B cell (primary cell): ENCODE data around the gene IMPA2. TPM values are rescaled to one million over a fixed set of nuclear protein-coding genes. Genes with fewer than 3 reads are reported as not detected.
"Not testable (repeated sequence)": the region's sequence is repeated elsewhere in the genome, so short reads cannot be mapped to it uniquely, and the experiment has no call there.

Source experiments
- ATAC-seq: fragments of 200-7000 bp; cut with Tn5 transposase; one replicate; pipeline ENCODE4 v1.10.0; 2021; ENCODE audit warnings: low read depth, mild to moderate bottlenecking, moderate number of reproducible peaks, moderate library complexity
- CTCF ChIA-PET: fragments of 350-600 bp; sonication (Branson Sonifier 250); formaldehyde crosslinking; loops from one replicate; lab custom pipeline; 2021; ENCODE audit warnings: antibody characterized with exemption, inconsistent platforms; lab: Charles Lee
- POLR2A ChIA-PET: fragments of 350-600 bp; sonication (Branson Sonifier 250); formaldehyde crosslinking; loops from one replicate; lab custom pipeline; 2021; ENCODE audit warnings: antibody characterized with exemption; lab: Charles Lee
- DNase-seq: peaks from one replicate; pipeline ENCODE4 v3.0.0; 2013
- H2AFZ ChIP-seq: 2 replicates; pipeline ENCODE4 v1.6.1; 2012; ENCODE audit warnings: mild to moderate bottlenecking, low read depth, low read length; ENCODE audit not compliant: insufficient read depth, poor library complexity, severe bottlenecking
- H3K27ac ChIP-seq, 2 donors: 1 replicate in 1 of 2; 2 replicates in 1 of 2; pipeline ENCODE4 v1.5.1; 2012 to 2013; ENCODE audit warnings: low read length in 2 of 2, mild to moderate bottlenecking in 2 of 2, moderate library complexity in 1 of 2
- H3K27me3 ChIP-seq, 4 experiments: fragments of 200-600 bp in 1 of 4; sonication (generic) in 1 of 4; replicated peaks in 1 of 4; 1 replicate in 2 of 4; 2 replicates in 2 of 4; pipeline versions ENCODE4 v1.6.1 to v1.7.0; 2013 to 2016; ENCODE audit warnings: low read length in 3 of 4, mild to moderate bottlenecking in 2 of 4, mixed read lengths in 1 of 4, moderate library complexity in 1 of 4; ENCODE audit not compliant: insufficient read depth in 4 of 4, control insufficient read depth in 3 of 4; ENCODE audit errors: control extremely low read depth in 1 of 4
- H3K36me3 ChIP-seq, 2 experiments: replicated peaks in 1 of 2; 1 replicate in 1 of 2; 2 replicates in 1 of 2; pipeline versions ENCODE4 v1.6.1 to v1.7.1; 2013; ENCODE audit warnings: low read length in 1 of 2; ENCODE audit not compliant: insufficient read depth in 2 of 2, control insufficient read depth in 1 of 2; ENCODE audit errors: control extremely low read depth in 1 of 2, extremely low read depth in 1 of 2
- H3K4me1 ChIP-seq, 2 donors: fragments of 200-600 bp in 1 of 2; sonication (generic) in 1 of 2; 1 replicate in 1 of 2; 2 replicates in 1 of 2; pipeline versions ENCODE4 v1.5.1 to v1.6.1; 2013 to 2017; ENCODE audit warnings: low read length in 2 of 2; ENCODE audit not compliant: control insufficient read depth in 2 of 2, insufficient read depth in 2 of 2
- H3K4me2 ChIP-seq: replicated peaks from 2 replicates; pipeline ENCODE3; 2012; ENCODE audit warnings: mild to moderate bottlenecking, low read depth, low read length; ENCODE audit not compliant: poor library complexity, severe bottlenecking
- H3K4me3 ChIP-seq, 5 experiments: fragments of 200-600 bp in 1 of 5; sonication (generic) in 1 of 5; 1 replicate in 3 of 5; 2 replicates in 2 of 5; pipeline versions ENCODE4 v1.5.1 to v1.7.0; 2011 to 2016; ENCODE audit warnings: low read length in 4 of 5, mild to moderate bottlenecking in 4 of 5, low read depth in 2 of 5, control low read depth in 1 of 5, moderate library complexity in 1 of 5; ENCODE audit not compliant: insufficient read depth in 1 of 5; ENCODE audit errors: control extremely low read depth in 1 of 5, extremely low read depth in 1 of 5
- H3K79me2 ChIP-seq: fragments of 200-600 bp; sonication (generic); one replicate; pipeline ENCODE4 v1.6.0; 2016; ENCODE audit warnings: low read length; ENCODE audit not compliant: control insufficient read depth, insufficient read depth
- H3K9ac ChIP-seq: fragments of 200-600 bp; sonication (generic); 2 replicates; pipeline ENCODE4 v1.6.1; 2017; ENCODE audit warnings: mild to moderate bottlenecking, low read length, moderate library complexity
- H3K9me3 ChIP-seq, 3 donors: one replicate each; pipeline versions ENCODE4 v1.6.1 to v1.7.1; 2013; ENCODE audit warnings: low read length in 2 of 3; ENCODE audit not compliant: control insufficient read depth in 2 of 3, insufficient read depth in 1 of 3; ENCODE audit errors: control extremely low read depth in 1 of 3
- H4K20me1 ChIP-seq: 2 replicates; pipeline ENCODE4 v1.6.0; 2012; ENCODE audit warnings: mild to moderate bottlenecking, low read length; ENCODE audit not compliant: insufficient read depth, control insufficient read depth, poor library complexity, severe bottlenecking
- H3K27ac Mint-ChIP-seq: one replicate; pipeline ENCODE4 v1.8.0; 2021; ENCODE audit warnings: mixed read lengths
- H3K27me3 Mint-ChIP-seq: one replicate; pipeline ENCODE4 v1.8.0; 2021; ENCODE audit warnings: mixed read lengths
- H3K4me1 Mint-ChIP-seq: one replicate; pipeline ENCODE4 v1.8.0; 2021; ENCODE audit warnings: mixed read lengths
- H3K4me3 Mint-ChIP-seq: one replicate; pipeline ENCODE4 v1.8.0; 2021; ENCODE audit warnings: mixed read lengths
- H3K9me3 Mint-ChIP-seq: one replicate; pipeline ENCODE4 v1.8.0; 2022; ENCODE audit warnings: mixed read lengths; ENCODE audit not compliant: insufficient read depth
- CTCF ChIP-seq: fragments of 200-600 bp; IDR thresholded peaks from one replicate; pipeline ENCODE4 v1.8.0; 2022; ENCODE audit warnings: antibody characterized with exemption, mild to moderate bottlenecking
- EZH2 ChIP-seq: IDR thresholded peaks from 2 replicates; pipeline ENCODE4 v1.6.1; 2012; ENCODE audit warnings: borderline replicate concordance, low read depth, mild to moderate bottlenecking, moderate library complexity, low read length; ENCODE audit not compliant: insufficient read depth, poor library complexity, severe bottlenecking
- WGBS: methylation state at CpG from one replicate; pipeline ENCODE4 v1.1.5; 2013; ENCODE audit warnings: missing lambda C conversion rate; ENCODE audit not compliant: insufficient coverage; 5-methylcytosine and 5-hydroxymethylcytosine counted together
- intact Hi-C: fragments of 100-400 bp; cut with micrococcal nuclease; formaldehyde crosslinking; loops from one replicate; pipeline ENCODE4 v1.10.0; 2022
- polyA plus RNA-seq: library from polyadenylated mRNA; depleted of rRNA; stranded (reverse); fragments of >200 nt; gene quantifications from 2 replicates; pipeline ENCODE4 v1.2.3, GENCODE V29; 2012
- total RNA-seq, 2 donors: library from RNA; stranded (reverse); fragments of 120-200 nt in 1 of 2; gene quantifications; 1 replicate in 1 of 2; 2 replicates in 1 of 2; pipeline versions ENCODE4 v1.2.3 to v1.2.4, GENCODE V29; 2013 to 2022

Gene IMPA2
- total and polyA plus RNA-seq, 2 donors (not counting 1 experiment from before 2014, with no cell fraction given): 8.0 to 11.7 TPM

- intact Hi-C loops: no loop called here
- Histone ChIP-seq H4K20me1 (no peaks in the 10 kb centered on the region), H3K27ac (no peak overlapping the region), H3K9ac (no peak overlapping the region), H3K79me2 (no peaks in the 10 kb centered on the region), H3K4me1 (no peaks in the 10 kb centered on the region), H2AFZ (no peak overlapping the region), H3K4me3 (no peak overlapping the region), H3K27me3 (no peaks in the 10 kb centered on the region), H3K36me3 (no peaks in the 10 kb centered on the region), H3K4me2 (no peak overlapping the region), H3K9me3 (peaks cover 0 to 7% (median 0%) of the 10 kb centered on the region in 3 donors)
- Mint-ChIP-seq H3K27me3 (peaks cover 2% of the 10 kb centered on the region), H3K27ac (no peak overlapping the region), H3K9me3 (no peaks in the 10 kb centered on the region), H3K4me3 (no peak overlapping the region), H3K4me1 (no peaks in the 10 kb centered on the region)
- no CpG with 5 or more reads among the region's 3 CpGs for WGBS
- ATAC-seq (no peak), DNase-seq (no peak)
- TF ChIP-seq CTCF: no peak
- no peak for TF ChIP-seq EZH2
- POLR2A ChIA-PET: no interaction called here
- CTCF ChIA-PET: interaction anchor here (0.8 to 1.5 kb wide), 2 partner anchors 30 to 1765 kb away, joined by 3 read pairs; no protein-coding TSS in a partner anchor
These were observed 87.6 kb downstream of the IMPA2 start for GRCh38 chr18:12068950-12069320.

- H3K4me2 ChIP-seq, H3K9me3 Mint-ChIP-seq, H3K9ac ChIP-seq, ATAC-seq, CTCF ChIA-PET, H3K36me3 ChIP-seq, POLR2A ChIA-PET, H3K4me1 Mint-ChIP-seq, H3K27ac Mint-ChIP-seq, H4K20me1 ChIP-seq, H3K4me3 Mint-ChIP-seq, H3K4me1 ChIP-seq, intact Hi-C loops, H3K79me2 ChIP-seq, H3K9me3 ChIP-seq, H3K27ac ChIP-seq, H2AFZ ChIP-seq, DNase-seq, H3K27me3 ChIP-seq, H3K4me3 ChIP-seq, H3K27me3 Mint-ChIP-seq: not testable (repeated sequence)
- no CpG with 5 or more reads among the region's 1 CpG for WGBS
These were observed 89.8 kb downstream of the IMPA2 start for GRCh38 chr18:12071066-12071465.
